ENCODE measurements around the gene TBC1D3I. TPM values are rescaled to one million over a fixed set of nuclear protein-coding genes. Genes with fewer than 3 reads are reported as not detected.
"Not testable (repeated sequence)": the region's sequence is repeated elsewhere in the genome, so short reads cannot be mapped to it uniquely, and the experiment has no call there.

Gene TBC1D3I
- 0.36 and 1.7 TPM in 2 replicates for total RNA-seq

- H3K4me1 Mint-ChIP-seq (ENCODE audit: low read depth); DNase-seq (ENCODE audit: low spot score); H3K27me3 Mint-ChIP-seq (ENCODE audit: insufficient read depth); H3K36me3 Mint-ChIP-seq (ENCODE audit: low read depth); H3K4me3 Mint-ChIP-seq; intact Hi-C loops (cut with micrococcal nuclease); H3K9me3 Mint-ChIP-seq; H3K27ac Mint-ChIP-seq: not testable (repeated sequence)
Observed at GRCh38 chr17:36264470-36264869, at the start of gene TBC1D3I. TBC1D3I (minus strand) TSS chr17:36264570; CDS start chr17:36262985, 1,585 bp downstream.

DNA sequence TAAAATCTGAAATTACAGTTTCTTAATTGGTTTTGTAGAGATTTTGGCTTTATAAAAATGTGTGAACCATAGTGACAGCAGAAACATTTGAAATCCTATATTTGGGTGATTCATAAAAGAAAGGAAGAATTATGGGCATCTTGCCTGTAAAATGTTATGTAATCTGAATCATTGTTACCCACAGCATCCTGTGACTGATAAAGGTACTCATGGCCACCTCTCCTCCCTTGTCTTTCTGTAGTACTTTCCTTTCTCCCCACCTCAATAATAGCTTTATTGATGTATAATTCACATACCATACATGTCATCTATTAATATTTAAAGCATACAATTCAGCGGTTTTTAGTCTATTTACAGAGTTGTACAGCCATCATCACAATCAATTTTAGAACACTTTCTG, 30.8 kb upstream of the TBC1D3I start:
- H3K27ac Mint-ChIP-seq; DNase-seq (ENCODE audit: low spot score); H3K4me1 Mint-ChIP-seq (ENCODE audit: low read depth); intact Hi-C loops (cut with micrococcal nuclease); H3K4me3 Mint-ChIP-seq; H3K27me3 Mint-ChIP-seq (ENCODE audit: insufficient read depth); H3K9me3 Mint-ChIP-seq; H3K36me3 Mint-ChIP-seq (ENCODE audit: low read depth): not testable (repeated sequence)

- H3K27ac Mint-ChIP-seq; H3K4me3 Mint-ChIP-seq; intact Hi-C loops (cut with micrococcal nuclease); H3K9me3 Mint-ChIP-seq; DNase-seq (ENCODE audit: low spot score); H3K27me3 Mint-ChIP-seq (ENCODE audit: insufficient read depth); H3K4me1 Mint-ChIP-seq (ENCODE audit: low read depth); H3K36me3 Mint-ChIP-seq (ENCODE audit: low read depth): not testable (repeated sequence)
Observed at GRCh38 chr17:36289965-36290612, 25.7 kb upstream of the TBC1D3I start.

- H3K4me3 Mint-ChIP-seq; H3K36me3 Mint-ChIP-seq (ENCODE audit: low read depth); H3K27me3 Mint-ChIP-seq (ENCODE audit: insufficient read depth); H3K27ac Mint-ChIP-seq; H3K4me1 Mint-ChIP-seq (ENCODE audit: low read depth); H3K9me3 Mint-ChIP-seq; DNase-seq (ENCODE audit: low spot score); intact Hi-C loops (cut with micrococcal nuclease): not testable (repeated sequence)
Observed at GRCh38 chr17:36284219-36284618, 19.8 kb upstream of the TBC1D3I start.

- H3K9me3 Mint-ChIP-seq; H3K36me3 Mint-ChIP-seq (ENCODE audit: low read depth); H3K27ac Mint-ChIP-seq; intact Hi-C loops (cut with micrococcal nuclease); H3K4me1 Mint-ChIP-seq (ENCODE audit: low read depth); H3K4me3 Mint-ChIP-seq; H3K27me3 Mint-ChIP-seq (ENCODE audit: insufficient read depth); DNase-seq (ENCODE audit: low spot score): not testable (repeated sequence)
Observed at GRCh38 chr17:36283256-36283655, 18.9 kb upstream of the TBC1D3I start.

DNA sequence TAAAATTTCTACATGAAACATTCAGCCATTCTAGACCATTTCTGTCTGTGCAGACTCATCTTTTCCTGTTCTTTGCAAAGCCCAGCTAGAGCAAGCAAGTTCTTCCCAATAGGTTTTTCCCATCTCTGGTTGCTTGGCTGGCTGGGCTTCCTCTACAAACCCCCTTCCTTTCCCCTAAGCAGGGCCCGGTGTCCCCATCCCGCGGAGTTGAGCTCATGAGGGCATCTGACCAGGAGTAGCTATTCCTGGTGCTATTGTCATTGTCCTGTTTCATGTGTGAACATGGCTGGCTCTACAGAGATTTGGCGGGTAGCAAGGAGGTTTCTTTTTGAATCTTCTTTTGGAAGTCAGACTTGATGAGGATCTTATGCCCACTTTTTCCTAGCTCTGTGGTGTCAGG, 22.3 kb downstream of the TBC1D3I start:
- H3K4me1 Mint-ChIP-seq (ENCODE audit: low read depth); intact Hi-C loops (cut with micrococcal nuclease); H3K9me3 Mint-ChIP-seq; H3K4me3 Mint-ChIP-seq; H3K27me3 Mint-ChIP-seq (ENCODE audit: insufficient read depth); DNase-seq (ENCODE audit: low spot score); H3K36me3 Mint-ChIP-seq (ENCODE audit: low read depth); H3K27ac Mint-ChIP-seq: not testable (repeated sequence)

GRCh38 chr17:36229644-36230043, 34.7 kb downstream of the TBC1D3I start:
- intact Hi-C loops (cut with micrococcal nuclease); DNase-seq (ENCODE audit: low spot score): not testable (repeated sequence)

GRCh38 chr17:36222967-36223366, 41.4 kb downstream of the TBC1D3I start:
- H3K36me3 Mint-ChIP-seq (ENCODE audit: low read depth); intact Hi-C loops (cut with micrococcal nuclease); H3K9me3 Mint-ChIP-seq; H3K27ac Mint-ChIP-seq; H3K4me1 Mint-ChIP-seq (ENCODE audit: low read depth); DNase-seq (ENCODE audit: low spot score); H3K4me3 Mint-ChIP-seq; H3K27me3 Mint-ChIP-seq (ENCODE audit: insufficient read depth): not testable (repeated sequence)

More at GRCh38 chr17:36229644-36230043, 34.7 kb downstream of the TBC1D3I start:
- not testable (repeated sequence) for H3K9me3 Mint-ChIP-seq; H3K4me3 Mint-ChIP-seq; H3K27ac Mint-ChIP-seq; H3K27me3 Mint-ChIP-seq (ENCODE audit: insufficient read depth); H3K36me3 Mint-ChIP-seq (ENCODE audit: low read depth); H3K4me1 Mint-ChIP-seq (ENCODE audit: low read depth)

- H3K27me3 Mint-ChIP-seq (ENCODE audit: insufficient read depth); H3K27ac Mint-ChIP-seq; H3K9me3 Mint-ChIP-seq; DNase-seq (ENCODE audit: low spot score); H3K4me3 Mint-ChIP-seq; H3K4me1 Mint-ChIP-seq (ENCODE audit: low read depth); H3K36me3 Mint-ChIP-seq (ENCODE audit: low read depth); intact Hi-C loops (cut with micrococcal nuclease): not testable (repeated sequence)
Observed at GRCh38 chr17:36221581-36222100, 42.7 kb downstream of the TBC1D3I start.

DNA sequence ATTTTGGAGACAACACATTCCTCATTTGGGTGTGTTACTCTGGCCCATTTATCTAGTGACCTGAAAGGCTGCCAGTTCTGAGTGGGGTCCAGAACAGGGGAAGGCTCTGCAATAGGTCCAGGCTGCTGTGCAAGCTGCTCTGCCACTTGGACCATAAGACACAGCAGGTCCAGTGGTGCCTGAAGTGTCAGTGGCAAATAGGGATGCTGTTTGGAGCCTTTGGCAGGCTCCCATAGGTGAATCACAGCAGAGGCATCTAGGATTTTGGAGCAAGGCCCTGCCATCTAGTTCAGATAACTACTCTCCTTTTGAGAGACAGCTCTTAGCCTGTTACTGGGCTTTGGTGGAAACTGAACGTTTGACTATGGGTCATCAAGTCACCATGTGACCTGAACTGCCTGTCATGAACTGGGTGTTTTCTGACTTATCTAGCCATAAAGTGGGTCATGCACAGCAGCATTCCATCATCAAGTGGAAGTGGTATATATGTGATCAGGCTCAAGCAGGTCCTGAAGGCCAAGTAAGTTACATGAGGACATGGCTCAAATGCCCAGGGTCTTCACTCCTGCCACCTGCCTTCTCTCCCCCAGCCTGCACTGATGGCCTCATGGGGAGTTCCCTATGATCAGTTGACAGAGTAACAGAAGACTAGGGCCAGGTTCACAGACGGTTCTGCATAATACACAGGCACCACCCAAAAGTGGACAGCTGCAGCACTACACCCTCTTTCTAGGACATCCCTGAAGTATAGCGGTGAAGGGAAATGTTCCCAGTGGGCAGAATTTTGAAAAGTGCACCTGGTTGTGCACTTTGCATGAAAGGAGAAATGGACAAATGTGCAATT, 43.4 kb downstream of the TBC1D3I start:
- H3K4me3 Mint-ChIP-seq; intact Hi-C loops (cut with micrococcal nuclease); H3K27ac Mint-ChIP-seq; H3K36me3 Mint-ChIP-seq (ENCODE audit: low read depth); DNase-seq (ENCODE audit: low spot score); H3K9me3 Mint-ChIP-seq; H3K27me3 Mint-ChIP-seq (ENCODE audit: insufficient read depth); H3K4me1 Mint-ChIP-seq (ENCODE audit: low read depth): not testable (repeated sequence)

GRCh38 chr17:36219556-36219955, 44.8 kb downstream of the TBC1D3I start:
- H3K4me3 Mint-ChIP-seq; intact Hi-C loops (cut with micrococcal nuclease); DNase-seq (ENCODE audit: low spot score); H3K27ac Mint-ChIP-seq; H3K36me3 Mint-ChIP-seq (ENCODE audit: low read depth); H3K27me3 Mint-ChIP-seq (ENCODE audit: insufficient read depth); H3K4me1 Mint-ChIP-seq (ENCODE audit: low read depth); H3K9me3 Mint-ChIP-seq: not testable (repeated sequence)

DNA sequence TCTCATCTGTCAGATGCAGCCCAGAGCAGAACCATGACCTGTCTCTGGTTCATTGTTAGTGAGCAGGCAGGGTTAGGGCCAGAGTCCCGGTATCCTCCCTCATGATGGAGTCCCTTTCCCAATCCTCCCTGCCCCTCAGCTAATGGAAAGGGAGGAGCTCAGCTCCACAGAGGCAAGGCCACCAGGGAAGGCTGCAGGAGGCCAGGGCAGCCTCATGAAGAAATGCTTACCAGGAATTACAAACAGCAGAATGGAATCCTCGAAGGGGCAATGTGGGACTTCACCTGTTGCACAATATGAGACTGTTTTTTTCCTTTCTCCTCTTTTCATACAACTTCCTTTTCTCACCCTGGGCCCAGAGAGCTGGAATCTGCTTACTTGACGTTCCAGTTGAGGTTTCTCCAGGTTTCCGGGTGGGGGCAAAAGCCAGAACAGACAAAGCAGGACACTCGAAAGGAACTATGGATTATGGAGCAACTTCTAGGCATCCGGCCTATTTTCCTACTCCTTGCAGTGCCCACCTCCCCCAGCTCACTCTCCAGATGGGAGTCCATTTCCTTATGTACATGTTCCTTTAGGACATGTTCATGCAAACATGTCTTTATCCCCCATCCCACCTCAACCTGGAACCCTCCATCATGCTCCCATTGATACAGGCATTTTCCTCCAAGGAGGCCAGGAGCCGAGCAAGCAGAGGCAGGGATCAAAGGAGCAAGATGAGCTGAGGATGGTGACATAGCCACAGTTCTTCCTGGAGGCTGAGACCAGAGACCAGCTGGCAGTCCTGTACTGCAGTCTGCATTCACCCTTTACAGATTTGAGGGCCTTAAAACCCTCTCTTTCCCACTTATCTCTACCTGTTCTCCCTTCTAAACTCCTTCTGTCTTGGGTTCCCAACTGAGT, 48.7 kb downstream of the TBC1D3I start:
- intact Hi-C loops (cut with micrococcal nuclease); H3K36me3 Mint-ChIP-seq (ENCODE audit: low read depth); DNase-seq (ENCODE audit: low spot score); H3K27ac Mint-ChIP-seq; H3K4me1 Mint-ChIP-seq (ENCODE audit: low read depth); H3K9me3 Mint-ChIP-seq; H3K4me3 Mint-ChIP-seq: not testable (repeated sequence)
- H3K27me3 Mint-ChIP-seq (ENCODE audit: insufficient read depth), result peaks cover 15% of the 10 kb centered on the region

Data from activated T-helper 1 cell treated with anti-CD3 and anti-CD28 coated beads, Interleukin-12 subunit alpha, Interleukin-12 subunit beta, Interleukin-2, Interleukin-4 antibody, amounts not matched to agents 30 ng/mL and 10 ng/mL and 1 ng/mL, durations not matched to agents 14 hours and 24 hours and 36 hours (primary cell).